Activated CD8-positive, alpha-beta T cell treated with anti-CD3 and anti-CD28 coated beads for 36 hours (primary cell): ENCODE measurements around the gene NR1H2. TPM values are rescaled to one million over a fixed set of nuclear protein-coding genes. Genes with fewer than 3 reads are reported as not detected.

Source experiments
- ATAC-seq: fragments of 200-7000 bp; cut with Tn5 transposase; one replicate; pipeline ENCODE4 v1.10.0; 2021; ENCODE audit warnings: mild to moderate bottlenecking, moderate library complexity
- CTCF ChIA-PET: fragments of 350-600 bp; sonication (Branson Sonifier 250); formaldehyde crosslinking; loops from one replicate; lab custom pipeline; 2021; ENCODE audit warnings: antibody characterized with exemption; lab: Charles Lee
- POLR2A ChIA-PET: fragments of 350-600 bp; sonication (Branson Sonifier 250); formaldehyde crosslinking; loops from one replicate; lab custom pipeline; 2021; ENCODE audit warnings: antibody characterized with exemption; lab: Charles Lee
- DNase-seq: peaks from one replicate; pipeline ENCODE4 v3.0.0-alpha.2; 2020
- H3K27ac Mint-ChIP-seq: one replicate; pipeline ENCODE4 v1.8.0; 2021; ENCODE audit warnings: mild to moderate bottlenecking, mixed read lengths
- H3K27me3 Mint-ChIP-seq: one replicate; pipeline ENCODE4 v1.8.0; 2021; ENCODE audit warnings: mixed read lengths
- H3K36me3 Mint-ChIP-seq: one replicate; pipeline ENCODE4 v1.8.0; 2021; ENCODE audit warnings: low read depth, mixed read lengths
- H3K4me1 Mint-ChIP-seq: one replicate; pipeline ENCODE4 v1.8.0; 2021; ENCODE audit warnings: low read depth, mixed read lengths
- H3K4me3 Mint-ChIP-seq: one replicate; pipeline ENCODE4 v1.8.0; 2021; ENCODE audit warnings: mild to moderate bottlenecking, moderate library complexity, mixed read lengths
- H3K9me3 Mint-ChIP-seq: one replicate; pipeline ENCODE4 v1.8.0; 2021; ENCODE audit warnings: mixed read lengths
- CTCF ChIP-seq: fragments of 200-600 bp; IDR thresholded peaks from one replicate; pipeline ENCODE4 v1.8.0; 2022; ENCODE audit warnings: antibody characterized with exemption, mild to moderate bottlenecking
- intact Hi-C: fragments of 100-400 bp; cut with micrococcal nuclease; formaldehyde crosslinking; loops from one replicate; pipeline ENCODE4 v1.10.0; 2022
- total RNA-seq, 2 experiments: library from RNA; stranded (reverse); gene quantifications; one replicate each; pipeline ENCODE4 v1.2.3, GENCODE V29; 2021

The NR1H2 gene
- total RNA-seq, 2 experiments from 2014 or later = 50.9 to 52.3 TPM

GRCh38 chr19:50401605-50402450, 25.6 kb downstream of the NR1H2 start:
- TF ChIP-seq CTCF = no peak
- ChIA-PET POLR2A (interaction anchor here (0.5 to 1.0 kb wide), 2 partner anchors 12 to 15 kb away, joined by 3 read pairs; no protein-coding TSS in a partner anchor), CTCF (no interaction called here)
- Mint-ChIP-seq H3K4me3 (no peak overlapping the region), H3K4me1 (no peaks in the 10 kb centered on the region), H3K36me3 (peaks cover 33% of the 10 kb centered on the region), H3K9me3 (no peaks in the 10 kb centered on the region), H3K27ac (no peak overlapping the region), H3K27me3 (no peaks in the 10 kb centered on the region)
- intact Hi-C loops = no loop called here
- ATAC-seq = no peak
- no peak for DNase-seq

DNA sequence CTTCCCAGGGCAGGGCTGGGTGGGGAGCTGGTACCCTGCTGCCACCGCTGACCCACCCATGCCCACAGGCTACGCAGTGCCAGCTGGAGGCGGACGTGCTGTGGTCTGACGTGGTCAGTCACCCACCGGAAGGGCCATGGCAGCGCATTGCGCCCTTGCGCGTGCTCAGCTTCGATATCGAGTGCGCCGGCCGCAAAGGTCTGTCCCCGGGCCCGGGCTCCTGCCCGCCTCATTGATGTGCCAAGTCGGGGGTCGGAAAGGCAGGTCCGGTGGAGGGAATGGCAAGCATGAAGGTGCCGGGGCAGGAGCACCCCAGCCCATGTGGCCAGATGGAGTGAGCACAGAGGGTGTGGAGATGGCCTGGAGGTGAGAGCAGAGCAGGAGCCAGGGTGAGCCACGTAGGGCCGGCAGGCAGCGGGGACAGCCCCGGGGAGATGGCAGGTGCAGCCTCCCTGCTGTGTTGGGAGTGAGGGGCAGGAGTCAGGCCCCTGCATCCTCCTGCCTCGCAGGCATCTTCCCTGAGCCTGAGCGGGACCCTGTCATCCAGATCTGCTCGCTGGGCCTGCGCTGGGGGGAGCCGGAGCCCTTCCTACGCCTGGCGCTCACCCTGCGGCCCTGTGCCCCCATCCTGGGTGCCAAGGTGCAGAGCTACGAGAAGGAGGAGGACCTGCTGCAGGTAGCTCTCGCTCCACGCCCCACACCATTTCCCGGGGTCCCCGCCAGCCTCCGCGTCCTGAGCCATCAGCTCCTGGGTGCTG, 26.5 kb downstream of the NR1H2 start:
- no peak overlapping the region for H3K27ac Mint-ChIP-seq

GRCh38 chr19:50406156-50406820, 30.0 kb downstream of the NR1H2 start:
- no peak overlapping the region for H3K27ac Mint-ChIP-seq
- TF ChIP-seq CTCF = no peak
- no peaks in the 10 kb centered on the region for H3K4me1 Mint-ChIP-seq
- DNase-seq = no peak
- intact Hi-C loops = no loop called here
- H3K9me3 Mint-ChIP-seq = no peaks in the 10 kb centered on the region
- peaks cover 26% of the 10 kb centered on the region for H3K36me3 Mint-ChIP-seq
- no peak overlapping the region for H3K4me3 Mint-ChIP-seq
- POLR2A ChIA-PET = no interaction called here
- no peaks in the 10 kb centered on the region for H3K27me3 Mint-ChIP-seq
- CTCF ChIA-PET = no interaction called here
- no peak for ATAC-seq

More for the DNA sequence above, 26.5 kb downstream of the NR1H2 start:
- POLR2A ChIA-PET = interaction anchor here (0.5 kb wide), 1 partner anchor 13 kb away, joined by 3 read pairs; no protein-coding TSS in a partner anchor
- Mint-ChIP-seq H3K36me3 (peaks cover 35% of the 10 kb centered on the region), H3K4me1 (no peaks in the 10 kb centered on the region), H3K9me3 (no peaks in the 10 kb centered on the region), H3K4me3 (no peak overlapping the region), H3K27me3 (no peaks in the 10 kb centered on the region)
- ATAC-seq = no peak
- TF ChIP-seq CTCF = no peak
- intact Hi-C loops = no loop called here
- DNase-seq = no peak
- CTCF ChIA-PET = no interaction called here

GRCh38 chr19:50406829-50407228, 30.6 kb downstream of the NR1H2 start:
- H3K9me3 Mint-ChIP-seq = no peaks in the 10 kb centered on the region
- no peak for ATAC-seq
- peaks cover 26% of the 10 kb centered on the region for H3K36me3 Mint-ChIP-seq
- intact Hi-C loops = no loop called here
- DNase-seq = no peak
- H3K4me1 Mint-ChIP-seq = no peaks in the 10 kb centered on the region
- H3K27ac Mint-ChIP-seq = no peak overlapping the region
- no peaks in the 10 kb centered on the region for H3K27me3 Mint-ChIP-seq
- ChIA-PET CTCF (no interaction called here), POLR2A (no interaction called here)
- H3K4me3 Mint-ChIP-seq = no peak overlapping the region
- TF ChIP-seq CTCF = no peak
